ENCODE results near the gene RNU5B-1.

Gene RNU5B-1

DNA sequence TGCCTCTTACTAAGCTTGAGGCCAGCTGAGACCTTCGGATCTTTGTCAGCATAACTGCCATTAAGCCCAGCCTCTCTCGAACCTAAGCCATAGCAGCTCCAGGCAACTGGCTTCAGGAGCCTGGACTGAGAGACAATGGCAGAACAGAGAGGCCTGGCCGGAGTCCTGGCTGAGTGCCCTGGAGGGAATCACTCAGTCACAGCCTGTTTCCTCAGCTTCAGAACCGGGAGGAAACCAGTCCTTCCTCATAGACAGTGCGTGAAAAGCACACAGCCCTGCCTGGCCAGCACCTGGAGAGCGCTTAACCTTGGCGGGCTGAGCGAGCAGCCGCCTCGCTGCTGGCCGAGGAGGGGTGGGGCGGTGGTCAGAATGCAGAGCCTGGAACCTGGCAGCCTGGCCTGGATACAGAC is 21.6 kb downstream of the RNU5B-1 start:
- no peak for DNase-seq (ENCODE audit: low read depth)
- no peak overlapping the region for H3K4me3 ChIP-seq (ENCODE audit: control insufficient read depth, low read depth, low read length)
- TF ChIP-seq CTCF (IDR thresholded peaks at IDR 0.05; ENCODE audit: control insufficient read depth, insufficient read depth, low read depth, low read length, missing control alignments) = no peak

DNA sequence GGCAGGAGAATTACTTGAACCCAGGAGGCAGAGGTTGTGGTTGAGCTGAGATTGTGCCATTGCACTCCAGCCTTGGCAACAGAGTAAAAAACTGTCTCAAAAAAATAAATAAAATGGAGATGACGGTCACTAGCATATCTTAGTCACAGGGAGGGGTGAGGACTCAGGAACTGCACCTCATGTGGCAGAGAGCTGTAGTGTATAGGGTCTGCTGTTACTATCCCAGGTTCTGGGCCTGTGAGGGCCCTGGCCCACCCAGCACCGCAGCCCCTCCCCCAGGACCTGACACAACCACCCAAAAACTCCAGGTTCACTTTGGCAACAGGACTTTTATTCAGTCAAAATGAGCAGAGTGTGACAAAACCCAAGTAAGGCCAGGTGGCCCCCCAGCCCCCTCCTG is 22.3 kb downstream of the RNU5B-1 start:
- no peak for TF ChIP-seq CTCF (IDR thresholded peaks at IDR 0.05; ENCODE audit: control insufficient read depth, insufficient read depth, low read depth, low read length, missing control alignments)

GRCh38 chr15:65327651-65328393 is 23.3 kb downstream of the RNU5B-1 start:
- DNase-seq (ENCODE audit: low read depth) = no peak

More for the DNA sequence above, 22.3 kb downstream of the RNU5B-1 start:
- no peak for DNase-seq (ENCODE audit: low read depth)
- no peak overlapping the region for H3K4me3 ChIP-seq (ENCODE audit: control insufficient read depth, low read depth, low read length)

GRCh38 chr15:65328506-65329287 is 24.2 kb downstream of the RNU5B-1 start:
- no peak for DNase-seq (ENCODE audit: low read depth)
- H3K4me3 ChIP-seq (ENCODE audit: control insufficient read depth, low read depth, low read length) = no peak overlapping the region
- no peak for TF ChIP-seq CTCF (IDR thresholded peaks at IDR 0.05; ENCODE audit: control insufficient read depth, insufficient read depth, low read depth, low read length, missing control alignments)

More at GRCh38 chr15:65327651-65328393, 23.3 kb downstream of the RNU5B-1 start:
- no peak for TF ChIP-seq CTCF (IDR thresholded peaks at IDR 0.05; ENCODE audit: control insufficient read depth, insufficient read depth, low read depth, low read length, missing control alignments)
- no peak overlapping the region for H3K4me3 ChIP-seq (ENCODE audit: control insufficient read depth, low read depth, low read length)

DNA sequence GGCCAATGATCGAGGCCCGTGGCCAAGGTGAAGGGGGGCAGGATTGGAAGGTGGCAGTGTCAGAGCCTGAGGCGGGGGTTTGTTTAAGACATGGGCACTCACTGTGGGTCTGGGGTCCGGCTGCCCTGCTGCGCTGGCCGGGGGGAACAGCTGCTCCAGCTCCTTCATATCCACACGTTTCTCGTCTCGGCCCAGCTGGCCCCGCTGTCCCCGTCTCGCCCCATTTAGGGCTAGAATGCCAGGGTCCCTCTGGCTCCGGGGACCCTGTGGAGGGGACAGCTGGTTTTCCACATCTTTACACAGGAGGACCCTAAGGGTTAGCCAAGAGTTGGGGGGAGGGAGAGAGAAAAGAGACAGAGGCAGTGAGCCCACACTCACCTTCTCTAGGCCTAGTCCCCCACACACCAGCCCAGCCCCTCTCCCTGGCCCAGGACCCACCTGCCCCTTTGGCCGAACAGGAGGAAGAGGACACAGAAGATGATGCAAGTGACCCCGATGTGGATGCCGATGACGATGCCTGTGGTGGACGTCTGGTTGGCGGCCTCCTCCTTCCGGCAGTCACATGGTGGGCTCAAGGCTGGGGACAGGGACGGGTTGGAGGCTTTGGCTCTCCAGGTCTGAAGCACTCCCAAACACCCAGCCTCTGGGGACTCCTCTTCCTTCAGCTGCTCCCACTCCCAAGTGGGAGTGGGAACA is 25.0 kb downstream of the RNU5B-1 start:
- no peak for DNase-seq (ENCODE audit: low read depth)
- no peak for TF ChIP-seq CTCF (IDR thresholded peaks at IDR 0.05; ENCODE audit: control insufficient read depth, insufficient read depth, low read depth, low read length, missing control alignments)
- no peak overlapping the region for H3K4me3 ChIP-seq (ENCODE audit: control insufficient read depth, low read depth, low read length)

- no peak overlapping the region for H3K4me3 ChIP-seq (ENCODE audit: control insufficient read depth, low read depth, low read length)
- no peak for TF ChIP-seq CTCF (IDR thresholded peaks at IDR 0.05; ENCODE audit: control insufficient read depth, insufficient read depth, low read depth, low read length, missing control alignments)
- no peak for DNase-seq (ENCODE audit: low read depth)
These were observed 25.7 kb downstream of the RNU5B-1 start for GRCh38 chr15:65329984-65330735.

All from AG09309 (cell line).